ENCODE results near the gene PPRC1. TPM values are rescaled to one million over a fixed set of nuclear protein-coding genes. Genes with fewer than 3 reads are reported as not detected.

PPRC1 gene
- polyA plus RNA-seq, 1 donor from 2014 or later, result 6.0 TPM

DNA sequence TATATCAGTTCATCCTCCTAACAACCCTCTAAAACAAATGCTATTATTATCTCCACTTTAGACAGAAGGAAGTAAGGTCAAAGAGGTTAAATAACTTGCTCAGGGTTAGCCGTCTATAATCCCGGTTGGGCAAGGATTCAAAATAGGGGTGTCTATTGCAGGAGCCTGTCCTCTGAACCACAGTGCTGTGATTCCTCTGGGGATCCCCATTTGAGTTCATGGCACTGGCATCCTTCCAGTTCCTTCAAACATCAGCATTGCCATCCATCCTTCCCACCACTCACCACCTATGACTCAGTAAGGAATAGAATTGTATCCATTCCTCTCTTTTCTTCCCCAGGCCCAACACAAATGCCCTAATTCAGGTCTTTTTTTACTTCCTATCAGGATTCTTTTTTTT lies 42.1 kb upstream of the PPRC1 start:
- TF ChIP-seq, protein P1, sequence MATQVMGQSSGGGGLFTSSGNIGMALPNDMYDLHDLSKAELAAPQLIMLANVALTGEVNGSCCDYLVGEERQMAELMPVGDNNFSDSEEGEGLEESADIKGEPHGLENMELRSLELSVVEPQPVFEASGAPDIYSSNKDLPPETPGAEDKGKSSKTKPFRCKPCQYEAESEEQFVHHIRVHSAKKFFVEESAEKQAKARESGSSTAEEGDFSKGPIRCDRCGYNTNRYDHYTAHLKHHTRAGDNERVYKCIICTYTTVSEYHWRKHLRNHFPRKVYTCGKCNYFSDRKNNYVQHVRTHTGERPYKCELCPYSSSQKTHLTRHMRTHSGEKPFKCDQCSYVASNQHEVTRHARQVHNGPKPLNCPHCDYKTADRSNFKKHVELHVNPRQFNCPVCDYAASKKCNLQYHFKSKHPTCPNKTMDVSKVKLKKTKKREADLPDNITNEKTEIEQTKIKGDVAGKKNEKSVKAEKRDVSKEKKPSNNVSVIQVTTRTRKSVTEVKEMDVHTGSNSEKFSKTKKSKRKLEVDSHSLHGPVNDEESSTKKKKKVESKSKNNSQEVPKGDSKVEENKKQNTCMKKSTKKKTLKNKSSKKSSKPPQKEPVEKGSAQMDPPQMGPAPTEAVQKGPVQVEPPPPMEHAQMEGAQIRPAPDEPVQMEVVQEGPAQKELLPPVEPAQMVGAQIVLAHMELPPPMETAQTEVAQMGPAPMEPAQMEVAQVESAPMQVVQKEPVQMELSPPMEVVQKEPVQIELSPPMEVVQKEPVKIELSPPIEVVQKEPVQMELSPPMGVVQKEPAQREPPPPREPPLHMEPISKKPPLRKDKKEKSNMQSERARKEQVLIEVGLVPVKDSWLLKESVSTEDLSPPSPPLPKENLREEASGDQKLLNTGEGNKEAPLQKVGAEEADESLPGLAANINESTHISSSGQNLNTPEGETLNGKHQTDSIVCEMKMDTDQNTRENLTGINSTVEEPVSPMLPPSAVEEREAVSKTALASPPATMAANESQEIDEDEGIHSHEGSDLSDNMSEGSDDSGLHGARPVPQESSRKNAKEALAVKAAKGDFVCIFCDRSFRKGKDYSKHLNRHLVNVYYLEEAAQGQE (IDR thresholded peaks at IDR 0.05; ENCODE audit: borderline replicate concordance), result no peak
- TF ChIP-seq RAD21 (conservative IDR thresholded peaks at IDR 0.05), result no peak
- TF ChIP-seq SMC3 (conservative IDR thresholded peaks at IDR 0.05; ENCODE audit: poor library complexity), result no peak
- TF ChIP-seq, protein P2, sequence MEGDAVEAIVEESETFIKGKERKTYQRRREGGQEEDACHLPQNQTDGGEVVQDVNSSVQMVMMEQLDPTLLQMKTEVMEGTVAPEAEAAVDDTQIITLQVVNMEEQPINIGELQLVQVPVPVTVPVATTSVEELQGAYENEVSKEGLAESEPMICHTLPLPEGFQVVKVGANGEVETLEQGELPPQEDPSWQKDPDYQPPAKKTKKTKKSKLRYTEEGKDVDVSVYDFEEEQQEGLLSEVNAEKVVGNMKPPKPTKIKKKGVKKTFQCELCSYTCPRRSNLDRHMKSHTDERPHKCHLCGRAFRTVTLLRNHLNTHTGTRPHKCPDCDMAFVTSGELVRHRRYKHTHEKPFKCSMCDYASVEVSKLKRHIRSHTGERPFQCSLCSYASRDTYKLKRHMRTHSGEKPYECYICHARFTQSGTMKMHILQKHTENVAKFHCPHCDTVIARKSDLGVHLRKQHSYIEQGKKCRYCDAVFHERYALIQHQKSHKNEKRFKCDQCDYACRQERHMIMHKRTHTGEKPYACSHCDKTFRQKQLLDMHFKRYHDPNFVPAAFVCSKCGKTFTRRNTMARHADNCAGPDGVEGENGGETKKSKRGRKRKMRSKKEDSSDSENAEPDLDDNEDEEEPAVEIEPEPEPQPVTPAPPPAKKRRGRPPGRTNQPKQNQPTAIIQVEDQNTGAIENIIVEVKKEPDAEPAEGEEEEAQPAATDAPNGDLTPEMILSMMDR (IDR thresholded peaks at IDR 0.05; ENCODE audit: poor library complexity, severe bottlenecking), result no peak
- TF ChIP-seq MXI1 (conservative IDR thresholded peaks at IDR 0.05; ENCODE audit: poor library complexity, severe bottlenecking), result no peak
- no peak for TF ChIP-seq TAF1 (IDR thresholded peaks at IDR 0.05; ENCODE audit: low read depth)
- TF ChIP-seq EP300 (conservative IDR thresholded peaks at IDR 0.05; ENCODE audit: poor library complexity, severe bottlenecking), result no peak
- no peak for TF ChIP-seq POLR2AphosphoS5 (IDR thresholded peaks at IDR 0.05)
- TF ChIP-seq EZH2 (IDR thresholded peaks at IDR 0.05; ENCODE audit: borderline replicate concordance, insufficient read depth, low read length, poor library complexity, severe bottlenecking), result no peak
- H2AFZ ChIP-seq (ENCODE audit: low read depth, low read length), result no peak overlapping the region
- no peaks in the 10 kb centered on the region for H4K20me1 ChIP-seq (ENCODE audit: insufficient read depth)
- H3K9me2 ChIP-seq (ENCODE audit: insufficient read depth, low read length), result no peaks in the 10 kb centered on the region
- H3K36me3 ChIP-seq (ENCODE audit: insufficient read depth, low read length), result no peaks in the 10 kb centered on the region
- H3K9me3 ChIP-seq (ENCODE audit: low read length), result no peaks in the 10 kb centered on the region
- no peak overlapping the region for H3K27ac ChIP-seq (ENCODE audit: low read length)
- no peaks in the 10 kb centered on the region for H3F3A ChIP-seq (ENCODE audit: insufficient read depth, low read length, poor library complexity, severe bottlenecking)
- no peaks in the 10 kb centered on the region for H3K79me2 ChIP-seq (replicated peaks; ENCODE audit: insufficient read depth, low read length)
- H3K27me3 ChIP-seq (ENCODE audit: insufficient read depth, low read depth, low read length), result no peaks in the 10 kb centered on the region
- H3K4me2 ChIP-seq (ENCODE audit: low read length), result no peak overlapping the region
- H3K4me3 ChIP-seq (ENCODE audit: low read length), result no peak overlapping the region
- no peak overlapping the region for H3K9ac ChIP-seq (ENCODE audit: low read length)

DNA sequence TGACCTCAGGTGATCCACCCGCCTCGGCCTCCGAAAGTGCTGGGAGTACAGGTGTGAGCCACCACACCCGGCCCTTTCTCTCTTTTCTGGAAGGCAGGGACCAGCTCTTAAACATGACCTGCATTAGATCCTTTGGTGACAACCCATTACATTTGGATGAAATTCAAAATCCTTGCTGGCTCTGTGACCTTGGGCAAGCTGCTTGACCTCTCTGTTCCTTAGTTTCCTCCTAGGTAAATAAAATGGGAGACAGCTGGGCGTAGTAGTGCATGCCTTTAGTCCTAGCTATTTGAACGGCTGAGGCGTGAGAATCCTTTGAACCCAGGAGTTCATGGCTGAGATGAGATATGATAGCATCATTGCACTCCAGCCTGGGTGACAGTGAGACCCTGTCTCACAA lies 36.4 kb upstream of the PPRC1 start:
- Histone ChIP-seq H3K36me3 (ENCODE audit: insufficient read depth, low read length) (no peaks in the 10 kb centered on the region), H3K27me3 (ENCODE audit: insufficient read depth, low read depth, low read length) (no peaks in the 10 kb centered on the region), H3K9me3 (ENCODE audit: low read length) (no peaks in the 10 kb centered on the region), H3K4me2 (ENCODE audit: low read length) (no peak overlapping the region), H3K9ac (ENCODE audit: low read length) (no peak overlapping the region), H3K79me2 (replicated peaks; ENCODE audit: insufficient read depth, low read length) (no peaks in the 10 kb centered on the region), H3K27ac (ENCODE audit: low read length) (no peak overlapping the region), H3K9me2 (ENCODE audit: insufficient read depth, low read length) (no peaks in the 10 kb centered on the region), H4K20me1 (ENCODE audit: insufficient read depth) (no peaks in the 10 kb centered on the region), H3K4me3 (ENCODE audit: low read length) (no peak overlapping the region), H2AFZ (ENCODE audit: low read depth, low read length) (no peak overlapping the region), H3F3A (ENCODE audit: insufficient read depth, low read length, poor library complexity, severe bottlenecking) (no peaks in the 10 kb centered on the region)
- TF ChIP-seq, protein P2 (IDR thresholded peaks at IDR 0.05; ENCODE audit: poor library complexity, severe bottlenecking), result no peak
- TF ChIP-seq, protein P1 (IDR thresholded peaks at IDR 0.05; ENCODE audit: borderline replicate concordance), result no peak
- TF ChIP-seq POLR2AphosphoS5 (IDR thresholded peaks at IDR 0.05), result no peak
